Stimulated activated CD8-positive, alpha-beta memory T cell treated with anti-CD3 and anti-CD28 coated beads, Interleukin-12 subunit alpha, Interleukin-12 subunit beta, amount 100 ng/mL, for 4 hours (primary cell): ENCODE measurements around the gene ZDHHC5.

Experiments
- DNase-seq: peaks from one replicate; pipeline ENCODE4 v3.0.0-alpha.2; 2020; ENCODE audit warnings: low read depth

ZDHHC5 gene

GRCh38 chr11:57667736-57668433, at the start of gene ZDHHC5:
TSS of gene ZDHHC5 (plus strand) at chr11:57668114. CDS start at chr11:57673091, 4,977 bp downstream.
- peak; percentile 100 for DNase-seq

GRCh38 chr11:57618438-57618837, 49.5 kb upstream of the ZDHHC5 start:
- no peak for DNase-seq

GRCh38 chr11:57619331-57619730, 48.6 kb upstream of the ZDHHC5 start:
- no peak for DNase-seq

- DNase-seq = no peak
These were observed 47.4 kb upstream of the ZDHHC5 start for GRCh38 chr11:57620467-57620866.

- DNase-seq = no peak
These were observed 45.7 kb upstream of the ZDHHC5 start for GRCh38 chr11:57622263-57622662.

GRCh38 chr11:57624864-57625263, 43.0 kb upstream of the ZDHHC5 start:
- no peak for DNase-seq

GRCh38 chr11:57626895-57627294, 41.0 kb upstream of the ZDHHC5 start:
- no peak for DNase-seq

- DNase-seq = no peak
These were observed 37.7 kb upstream of the ZDHHC5 start for GRCh38 chr11:57630171-57630570.

- DNase-seq = no peak
These were observed 35.8 kb upstream of the ZDHHC5 start for GRCh38 chr11:57632116-57632515.

GRCh38 chr11:57633394-57634070, 34.4 kb upstream of the ZDHHC5 start:
- no peak for DNase-seq

GRCh38 chr11:57634311-57634710, 33.6 kb upstream of the ZDHHC5 start:
- DNase-seq = no peak

GRCh38 chr11:57635246-57635645, 32.7 kb upstream of the ZDHHC5 start:
- DNase-seq = no peak

GRCh38 chr11:57637626-57638004, 30.3 kb upstream of the ZDHHC5 start:
- DNase-seq = no peak

GRCh38 chr11:57638005-57638781, 29.7 kb upstream of the ZDHHC5 start:
- no peak for DNase-seq

- DNase-seq = no peak
These were observed 29.0 kb upstream of the ZDHHC5 start for GRCh38 chr11:57638811-57639320.

- no peak for DNase-seq
These were observed 28.4 kb upstream of the ZDHHC5 start for GRCh38 chr11:57639321-57640067.

- DNase-seq = no peak
These were observed 27.7 kb upstream of the ZDHHC5 start for GRCh38 chr11:57640068-57640800.

- no peak for DNase-seq
These were observed 26.7 kb upstream of the ZDHHC5 start for GRCh38 chr11:57641011-57641807.

- DNase-seq = no peak
These were observed 24.1 kb upstream of the ZDHHC5 start for GRCh38 chr11:57643802-57644201.
